RPMI8226 (cell line): ENCODE measurements around the gene WAS.
"Not testable (repeated sequence)": the region's sequence is repeated elsewhere in the genome, so short reads cannot be mapped to it uniquely, and the experiment has no call there.

Experiments
- DNase-seq: peaks from one replicate; pipeline ENCODE4 v3.0.0-alpha.2; 2015

The WAS gene

DNA sequence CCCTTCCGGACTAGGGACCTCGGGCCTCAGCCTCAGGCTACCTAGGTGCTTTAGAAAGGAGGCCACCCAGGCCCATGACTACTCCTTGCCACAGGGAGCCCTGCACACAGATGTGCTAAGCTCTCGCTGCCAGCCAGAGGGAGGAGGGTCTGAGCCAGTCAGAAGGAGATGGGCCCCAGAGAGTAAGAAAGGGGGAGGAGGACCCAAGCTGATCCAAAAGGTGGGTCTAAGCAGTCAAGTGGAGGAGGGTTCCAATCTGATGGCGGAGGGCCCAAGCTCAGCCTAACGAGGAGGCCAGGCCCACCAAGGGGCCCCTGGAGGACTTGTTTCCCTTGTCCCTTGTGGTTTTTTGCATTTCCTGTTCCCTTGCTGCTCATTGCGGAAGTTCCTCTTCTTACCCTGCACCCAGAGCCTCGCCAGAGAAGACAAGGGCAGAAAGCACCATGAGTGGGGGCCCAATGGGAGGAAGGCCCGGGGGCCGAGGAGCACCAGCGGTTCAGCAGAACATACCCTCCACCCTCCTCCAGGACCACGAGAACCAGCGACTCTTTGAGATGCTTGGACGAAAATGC is at the start of gene WAS:
Gene WAS (plus strand): TSS at position 389 of the 572 bp plus-strand sequence. CDS start 55 bp downstream, at position 444.
- DNase-seq, result peak; percentile 70

DNA sequence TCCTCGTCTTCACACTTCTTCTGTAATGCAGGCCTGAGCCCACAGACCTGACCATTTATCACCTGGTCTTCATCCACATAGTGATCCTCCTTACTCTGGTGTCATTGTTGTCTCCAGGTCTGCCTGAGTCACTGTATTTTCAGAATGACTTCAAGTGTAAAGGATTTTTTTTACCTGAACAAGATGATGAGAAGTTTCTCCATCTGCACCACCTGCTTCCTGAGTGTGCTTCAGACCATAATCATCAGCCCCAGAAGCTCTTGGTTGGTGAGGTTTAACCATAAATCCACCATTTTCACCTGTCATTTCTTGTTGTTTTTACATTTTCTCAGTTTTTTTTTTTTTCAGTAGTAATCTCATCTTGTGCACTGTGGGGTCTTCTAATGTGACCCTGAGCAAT is 47.3 kb upstream of the WAS start:
- DNase-seq, result no peak

DNA sequence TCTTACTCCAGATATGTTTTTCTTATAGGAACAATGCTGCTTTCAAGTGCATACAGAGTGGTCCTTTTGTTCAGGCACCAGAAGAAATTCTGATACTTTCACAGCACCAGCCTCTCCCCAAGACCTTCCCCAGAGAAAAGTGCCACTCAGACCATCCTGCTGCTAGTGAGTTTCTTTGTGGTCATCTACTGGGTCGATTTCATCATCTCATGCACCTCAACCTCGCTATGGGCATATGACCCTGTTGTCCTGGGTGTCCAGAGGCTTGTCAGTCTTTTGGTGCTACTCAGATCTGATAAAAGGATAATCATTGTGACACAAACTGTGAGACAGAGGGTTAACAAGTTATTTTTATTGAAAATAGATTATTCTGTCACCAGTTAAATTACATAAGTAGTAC is 46.8 kb upstream of the WAS start:
- no peak for DNase-seq

- DNase-seq, result no peak
Measured at GRCh38 chrX:48645669-48646068, 37.9 kb upstream of the WAS start.

- peak; percentile 55 for DNase-seq
Measured at GRCh38 chrX:48648336-48648751, 35.3 kb upstream of the WAS start.

- DNase-seq, result no peak
Measured at GRCh38 chrX:48649102-48649501, 34.5 kb upstream of the WAS start.

DNA sequence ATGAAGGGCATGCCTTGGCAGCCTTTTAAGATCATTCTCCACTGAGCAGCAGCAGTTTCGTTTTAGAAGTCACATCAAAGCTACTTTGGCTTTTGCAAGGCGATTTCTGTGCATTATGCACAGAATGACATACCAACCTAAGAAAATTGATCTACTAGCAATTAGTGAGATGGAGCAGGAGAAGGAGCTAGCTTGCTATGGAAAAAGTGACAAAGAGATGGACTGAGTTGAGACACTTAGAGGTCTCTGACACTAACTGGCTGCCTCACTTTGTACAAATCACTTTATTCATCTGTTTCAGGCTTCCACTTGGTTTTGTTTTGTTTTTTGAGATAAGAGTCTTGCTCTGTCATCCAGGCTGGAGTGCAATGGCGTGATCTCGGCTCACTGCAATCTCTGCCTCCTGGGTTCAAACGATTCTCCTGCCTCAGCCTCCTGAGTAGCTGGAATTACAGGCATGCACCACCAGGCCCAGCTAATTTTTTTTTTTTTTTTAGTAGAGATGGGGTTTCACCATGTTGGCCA is 31.5 kb upstream of the WAS start:
- DNase-seq, result not testable (repeated sequence)

DNA sequence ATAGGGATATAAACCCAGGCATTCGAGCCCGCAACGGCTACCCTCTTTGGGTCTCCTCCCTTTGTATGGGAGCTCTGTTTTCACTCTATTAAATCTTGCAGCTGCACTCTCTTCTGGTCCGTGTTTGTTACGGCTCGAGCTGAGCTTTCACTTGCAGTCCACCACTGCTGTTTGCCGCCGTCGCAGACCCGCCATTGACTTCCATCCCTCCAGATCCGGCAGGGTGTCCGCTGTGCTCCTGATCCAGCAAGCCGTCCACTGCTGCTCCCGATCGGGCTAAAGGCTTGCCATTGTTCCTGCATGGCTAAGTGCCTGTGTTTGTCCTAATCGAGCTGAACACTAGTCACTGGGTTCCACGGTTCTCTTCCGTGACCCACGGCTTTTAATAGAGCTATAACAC is 28.9 kb upstream of the WAS start:
- DNase-seq, result not testable (repeated sequence)

- not testable (repeated sequence) for DNase-seq
Measured at GRCh38 chrX:48659686-48660085, 23.9 kb upstream of the WAS start.

DNA sequence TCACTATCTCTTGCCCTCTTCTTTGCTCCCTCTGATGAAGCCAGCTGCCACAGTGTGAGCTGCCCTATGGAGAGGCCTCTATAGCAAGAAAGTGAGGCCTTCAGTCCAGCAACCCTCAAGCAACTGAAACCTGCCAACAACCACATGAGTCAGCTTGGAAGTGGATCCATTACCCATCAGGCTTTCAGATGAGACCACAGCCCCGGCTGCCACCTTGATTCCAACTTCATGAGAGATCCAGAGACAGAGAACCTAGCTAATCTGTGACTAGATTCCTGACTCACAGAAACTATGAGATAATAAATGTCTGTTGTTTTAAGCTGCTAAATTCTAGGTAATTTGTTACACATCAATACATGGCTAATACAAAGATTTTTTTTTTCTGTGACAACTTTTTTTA is 20.4 kb upstream of the WAS start:
- no peak for DNase-seq

DNA sequence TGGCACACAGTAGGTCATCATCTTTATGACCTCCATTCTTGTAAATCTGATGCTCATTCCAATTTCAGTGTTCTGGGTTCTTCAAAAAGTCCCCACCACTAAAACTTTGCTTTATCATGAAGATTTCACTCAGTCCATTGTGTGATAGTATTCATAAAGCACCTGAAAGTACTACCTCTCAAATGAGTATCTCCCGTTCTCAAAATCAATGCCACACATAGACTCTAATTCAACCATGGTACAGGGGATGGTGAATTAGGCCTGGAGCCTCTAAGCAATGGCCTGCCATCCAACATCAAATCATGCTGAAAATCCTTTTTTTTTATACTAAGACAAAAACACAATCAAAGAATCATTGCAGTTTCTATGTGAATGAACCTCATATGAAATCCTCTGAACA is 19.4 kb upstream of the WAS start:
- DNase-seq, result no peak

GRCh38 chrX:48665991-48666390 is 17.6 kb upstream of the WAS start:
- DNase-seq, result no peak

GRCh38 chrX:48666649-48667048 is 16.9 kb upstream of the WAS start:
- DNase-seq, result no peak

DNA sequence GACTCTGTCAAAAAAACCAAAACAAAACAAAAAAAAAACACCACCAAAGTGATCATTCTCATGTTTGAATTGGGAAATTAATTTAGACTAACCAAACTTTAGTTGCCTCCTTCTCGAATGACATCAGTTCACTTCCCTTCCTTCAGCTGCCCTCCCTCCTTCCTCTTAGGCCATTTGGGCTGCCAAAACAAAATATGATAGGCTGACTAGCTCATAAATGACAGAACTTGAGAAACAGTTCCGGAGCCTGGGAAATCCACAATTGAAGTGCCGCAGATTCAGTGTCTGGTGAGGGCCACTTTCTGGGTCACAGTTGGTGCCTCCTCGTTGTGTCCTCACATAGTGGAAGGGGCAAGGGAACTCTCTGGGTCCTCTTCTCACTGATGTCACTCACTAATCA is 16.1 kb upstream of the WAS start:
- DNase-seq, result no peak

DNA sequence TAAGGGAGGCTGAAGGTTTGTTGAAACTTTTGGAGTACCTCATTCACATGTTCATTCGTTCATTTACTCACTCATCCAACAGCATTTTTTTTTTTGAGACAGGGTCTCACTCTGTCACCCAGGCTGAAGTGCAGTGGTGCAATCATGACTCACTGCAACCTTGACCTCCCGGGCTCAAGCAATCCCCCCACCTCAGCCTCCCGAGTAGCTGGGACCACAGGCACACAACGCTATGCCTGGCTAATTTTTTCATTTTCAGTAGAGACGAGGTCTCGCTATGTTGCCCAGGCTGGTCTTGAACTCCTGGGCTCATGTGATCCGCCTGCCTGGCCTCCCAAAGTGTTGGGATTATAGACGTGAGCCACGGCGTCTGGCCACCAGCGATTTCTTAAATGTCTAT is 15.4 kb upstream of the WAS start:
- DNase-seq, result not testable (repeated sequence)

DNA sequence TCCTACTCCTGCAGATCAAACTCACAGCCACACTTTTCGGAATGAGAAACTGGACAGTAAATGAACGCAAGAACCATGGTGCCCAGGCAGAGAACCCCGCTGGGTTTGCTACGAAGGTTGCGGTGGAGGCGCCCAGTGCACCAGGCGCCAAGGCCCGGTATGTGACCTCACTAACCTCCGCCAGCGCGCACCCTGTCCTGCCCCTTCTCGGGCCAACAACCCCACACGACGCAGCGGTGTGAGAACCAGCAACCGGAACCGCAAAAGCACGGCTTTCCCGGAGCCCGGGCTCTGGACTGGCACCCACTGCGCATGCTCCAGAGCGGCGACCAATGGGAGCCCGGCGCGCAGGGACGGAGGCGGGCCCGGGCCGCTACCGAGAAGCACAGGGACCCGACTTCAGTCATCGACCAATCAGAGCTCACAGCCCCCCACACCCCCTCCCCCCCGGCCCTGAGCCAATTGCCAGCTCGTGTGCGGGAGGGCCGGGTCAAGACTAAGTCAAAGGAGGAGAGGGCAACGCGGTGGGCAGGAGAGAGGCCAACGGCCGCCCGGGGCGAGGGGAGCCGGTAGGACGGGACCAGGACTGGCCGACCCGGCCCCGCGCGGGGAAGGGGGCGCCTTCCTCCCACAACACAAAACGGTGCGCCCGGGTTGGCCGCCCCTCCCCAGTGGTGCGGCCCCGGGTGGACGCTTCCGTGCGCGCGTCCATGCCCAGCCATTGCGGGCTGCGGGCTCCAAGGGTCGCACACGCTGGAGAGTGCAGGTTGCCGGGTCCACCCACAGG is 7.3 kb upstream of the WAS start:
- DNase-seq, result peak; percentile 93

- peak; percentile 41 for DNase-seq
Measured at GRCh38 chrX:48676893-48677270, 6.7 kb upstream of the WAS start.

DNA sequence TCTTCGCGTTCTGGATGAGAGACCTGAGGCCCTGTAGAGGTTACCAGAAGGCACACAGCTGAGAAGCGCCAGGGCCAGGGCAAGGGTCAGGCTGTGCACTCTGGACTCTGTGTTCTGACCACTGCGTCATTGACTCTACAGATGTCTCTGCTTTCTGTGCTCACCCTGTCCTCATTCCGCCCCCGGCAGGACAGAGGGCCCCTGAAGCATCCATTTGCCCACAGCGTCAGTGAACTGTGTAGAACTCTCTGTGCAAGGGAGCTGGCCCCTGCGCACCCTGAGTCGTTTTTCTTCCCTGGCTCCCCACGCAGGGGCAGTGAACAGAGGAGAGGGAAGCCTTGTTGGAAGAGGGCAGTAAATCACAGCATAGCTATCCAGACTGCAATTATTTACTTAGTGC is 6.1 kb upstream of the WAS start:
- no peak for DNase-seq

DNA sequence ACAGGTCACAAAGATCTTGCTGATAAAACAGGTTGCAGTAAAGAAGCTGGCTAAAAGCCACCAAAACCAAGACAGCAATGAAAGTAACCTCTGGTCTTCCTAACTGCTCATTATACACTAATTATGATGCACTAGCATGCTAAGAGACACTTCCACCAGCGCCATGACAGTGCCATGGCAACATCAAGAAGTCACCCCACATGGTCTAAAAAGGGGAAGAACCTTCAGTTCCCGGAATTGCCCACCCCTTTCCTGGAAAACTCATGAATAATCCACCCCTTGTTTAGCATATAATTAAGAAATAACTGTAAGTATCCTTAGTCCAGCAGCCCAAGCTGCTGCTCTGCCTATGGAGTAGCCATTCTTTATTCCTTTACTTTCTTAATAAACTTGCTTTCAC is 3.1 kb upstream of the WAS start:
- DNase-seq, result not testable (repeated sequence)

DNA sequence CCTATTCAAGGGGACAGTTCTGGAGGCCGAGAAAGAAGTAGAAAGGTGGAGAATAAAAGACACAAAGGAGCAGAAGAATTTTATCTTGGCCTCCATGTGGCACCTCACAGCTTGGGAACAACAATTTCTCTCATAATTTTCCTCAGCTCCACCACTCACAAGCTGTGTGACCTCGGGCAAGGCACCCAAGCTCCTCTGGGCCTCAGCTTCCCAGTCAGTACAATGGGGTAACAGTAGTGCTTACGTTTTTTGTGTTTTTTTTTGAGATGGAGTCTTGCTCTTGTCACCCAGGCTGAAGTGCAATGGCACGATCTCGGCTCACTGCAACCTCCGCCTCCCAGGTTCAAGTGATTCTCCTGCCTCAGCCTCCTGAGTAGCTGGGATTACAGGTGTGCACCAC is 2.7 kb upstream of the WAS start:
- DNase-seq, result not testable (repeated sequence)

- no peak for DNase-seq
Measured at GRCh38 chrX:48681539-48682183, 1.9 kb upstream of the WAS start.

DNA sequence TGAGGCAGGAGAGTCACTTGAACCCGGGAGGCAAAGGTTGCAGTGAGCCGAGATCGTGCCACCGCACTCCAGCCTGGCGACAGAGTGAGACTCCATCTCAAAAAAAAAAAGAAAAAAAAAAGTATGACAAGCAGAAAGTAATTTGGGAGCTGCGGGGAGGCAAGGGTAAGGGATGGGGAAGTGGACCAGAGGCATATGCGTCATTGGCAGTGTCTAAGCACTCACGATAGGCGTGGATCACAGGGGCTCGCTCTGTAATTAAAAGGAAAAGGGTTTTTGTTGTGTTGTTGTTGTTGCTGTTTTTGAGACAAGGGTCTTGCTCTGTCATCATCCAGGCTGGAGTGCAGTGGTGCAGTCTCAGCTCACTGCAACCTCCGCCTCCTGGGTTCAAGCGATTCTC is 804 bp upstream of the WAS start:
- not testable (repeated sequence) for DNase-seq

DNA sequence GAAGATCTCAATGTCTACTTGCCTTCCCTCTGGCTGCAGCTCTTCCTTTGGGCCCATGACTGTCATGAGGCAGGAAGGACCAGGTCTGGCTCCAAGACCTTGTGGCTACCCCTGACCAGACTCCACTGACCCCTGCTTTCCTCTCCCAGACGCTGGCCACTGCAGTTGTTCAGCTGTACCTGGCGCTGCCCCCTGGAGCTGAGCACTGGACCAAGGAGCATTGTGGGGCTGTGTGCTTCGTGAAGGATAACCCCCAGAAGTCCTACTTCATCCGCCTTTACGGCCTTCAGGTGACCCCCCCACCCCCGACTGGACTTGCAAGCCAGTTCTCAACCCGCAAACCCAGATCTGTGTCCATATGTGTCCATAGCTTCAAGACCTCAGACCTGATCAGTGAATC is 535 bp downstream of the WAS start:
- no peak for DNase-seq

DNA sequence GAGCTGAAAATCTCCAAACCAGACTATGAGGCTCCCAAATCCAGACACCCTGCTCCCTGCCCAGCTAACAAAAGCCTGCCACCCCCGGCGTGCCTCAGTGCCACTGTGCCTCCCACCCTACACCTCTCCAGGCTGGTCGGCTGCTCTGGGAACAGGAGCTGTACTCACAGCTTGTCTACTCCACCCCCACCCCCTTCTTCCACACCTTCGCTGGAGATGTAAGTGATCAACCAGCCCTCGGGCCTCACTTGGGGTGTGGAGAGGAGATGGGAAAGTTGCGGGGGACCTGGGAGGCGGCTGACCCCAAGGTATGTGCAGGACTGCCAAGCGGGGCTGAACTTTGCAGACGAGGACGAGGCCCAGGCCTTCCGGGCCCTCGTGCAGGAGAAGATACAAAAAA is 1.8 kb downstream of the WAS start:
- DNase-seq, result no peak
